Stimulated activated CD8-positive, alpha-beta memory T cell treated with anti-CD3 and anti-CD28 coated beads, Interleukin-12 subunit alpha, Interleukin-12 subunit beta, amount 100 ng/mL, for 4 hours (primary cell): ENCODE measurements around the gene SLC7A5.
"Not testable (repeated sequence)": the region's sequence is repeated elsewhere in the genome, so short reads cannot be mapped to it uniquely, and the experiment has no call there.

Experiments used
- DNase-seq: peaks from one replicate; pipeline ENCODE4 v3.0.0-alpha.2; 2020; ENCODE audit warnings: low read depth

The SLC7A5 gene

DNA sequence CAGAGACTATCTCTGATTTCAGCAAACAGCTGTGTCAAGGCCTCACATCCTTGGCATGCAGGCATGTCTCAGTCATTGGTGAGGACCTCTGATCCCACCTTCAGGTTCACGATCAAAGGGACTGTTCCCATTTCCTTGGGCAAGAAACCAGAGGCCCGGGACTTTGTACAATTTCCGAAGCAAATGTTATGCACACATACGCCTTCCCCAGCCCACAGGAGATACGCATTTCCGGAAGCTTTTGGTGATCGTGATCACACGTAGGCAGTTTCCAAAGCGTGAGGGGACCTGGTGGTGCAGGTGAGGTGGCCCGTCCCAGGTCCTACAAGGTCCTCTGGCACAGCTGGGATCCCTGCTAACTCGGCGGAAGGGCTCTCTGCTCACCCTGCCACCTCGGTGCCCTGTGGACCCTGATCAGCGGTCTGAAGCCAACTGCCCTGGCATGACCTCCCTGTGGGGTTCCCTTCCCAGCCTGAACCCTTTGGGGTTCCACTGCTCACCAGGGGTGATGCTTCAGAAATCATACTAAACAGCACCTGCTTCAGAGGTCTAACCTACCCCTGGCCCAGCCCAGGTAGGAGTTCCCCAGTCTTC, 74.7 kb downstream of the SLC7A5 start:
- DNase-seq: no peak

DNA sequence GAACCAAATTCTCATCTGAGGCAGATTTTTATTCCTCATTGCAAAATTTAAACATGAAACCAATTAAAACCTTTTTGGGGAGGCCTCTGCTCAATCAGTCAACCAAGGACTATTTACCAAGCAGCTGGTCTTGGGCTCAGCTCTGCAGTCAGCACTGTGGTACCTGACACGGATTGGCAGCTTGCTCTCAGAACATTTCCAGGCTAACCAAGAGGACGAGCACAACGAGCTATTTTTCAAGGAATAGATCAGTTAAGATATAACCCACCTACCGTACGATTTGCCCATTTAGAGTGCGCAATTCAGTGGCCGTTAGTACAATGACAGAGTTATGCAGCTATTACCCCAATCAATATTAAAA, 77.1 kb downstream of the SLC7A5 start:
- no peak for DNase-seq

DNA sequence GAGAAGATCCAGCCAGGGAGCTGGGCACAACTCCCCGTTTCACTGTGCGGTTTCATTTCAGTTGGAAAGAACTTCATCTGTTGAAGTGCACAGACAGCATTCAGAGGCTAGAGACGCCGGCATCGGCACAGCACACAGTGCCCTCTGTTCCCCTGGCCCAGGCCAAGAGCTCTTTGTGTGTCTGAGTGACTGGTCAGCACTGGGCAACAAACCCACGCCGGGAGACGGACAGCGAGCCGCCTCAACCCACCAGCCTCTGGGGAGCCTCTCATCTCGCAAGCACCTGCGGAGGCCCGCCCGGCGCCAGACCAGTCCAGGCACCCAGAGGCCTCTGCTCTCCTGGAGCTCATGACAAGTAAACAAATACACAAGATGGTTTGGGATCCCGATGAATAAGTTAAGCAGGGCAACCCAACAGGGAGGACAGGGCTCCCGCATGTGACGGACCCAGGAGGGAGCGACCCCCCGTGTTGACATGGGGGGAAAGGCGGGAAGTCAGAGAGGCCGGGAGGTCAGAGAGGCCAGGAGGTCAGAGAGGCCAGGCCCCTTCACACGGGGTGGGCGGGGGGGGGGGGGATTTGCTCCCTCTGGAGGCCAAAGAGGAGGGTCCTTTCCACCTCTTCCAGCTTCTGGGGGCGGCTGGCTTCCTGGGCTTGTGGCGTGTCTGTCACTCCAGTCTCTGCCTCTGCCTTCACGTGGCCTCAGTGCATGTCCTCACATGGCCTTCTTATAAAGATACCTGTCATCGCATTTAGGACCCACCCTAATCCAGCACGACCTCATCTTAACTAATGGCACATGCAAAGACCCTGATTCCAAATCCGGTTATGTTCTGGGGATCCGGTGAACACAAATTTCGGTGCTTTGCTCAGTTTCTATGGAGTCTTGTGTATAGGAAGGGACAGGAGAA, 77.8 kb downstream of the SLC7A5 start:
- no peak for DNase-seq

DNA sequence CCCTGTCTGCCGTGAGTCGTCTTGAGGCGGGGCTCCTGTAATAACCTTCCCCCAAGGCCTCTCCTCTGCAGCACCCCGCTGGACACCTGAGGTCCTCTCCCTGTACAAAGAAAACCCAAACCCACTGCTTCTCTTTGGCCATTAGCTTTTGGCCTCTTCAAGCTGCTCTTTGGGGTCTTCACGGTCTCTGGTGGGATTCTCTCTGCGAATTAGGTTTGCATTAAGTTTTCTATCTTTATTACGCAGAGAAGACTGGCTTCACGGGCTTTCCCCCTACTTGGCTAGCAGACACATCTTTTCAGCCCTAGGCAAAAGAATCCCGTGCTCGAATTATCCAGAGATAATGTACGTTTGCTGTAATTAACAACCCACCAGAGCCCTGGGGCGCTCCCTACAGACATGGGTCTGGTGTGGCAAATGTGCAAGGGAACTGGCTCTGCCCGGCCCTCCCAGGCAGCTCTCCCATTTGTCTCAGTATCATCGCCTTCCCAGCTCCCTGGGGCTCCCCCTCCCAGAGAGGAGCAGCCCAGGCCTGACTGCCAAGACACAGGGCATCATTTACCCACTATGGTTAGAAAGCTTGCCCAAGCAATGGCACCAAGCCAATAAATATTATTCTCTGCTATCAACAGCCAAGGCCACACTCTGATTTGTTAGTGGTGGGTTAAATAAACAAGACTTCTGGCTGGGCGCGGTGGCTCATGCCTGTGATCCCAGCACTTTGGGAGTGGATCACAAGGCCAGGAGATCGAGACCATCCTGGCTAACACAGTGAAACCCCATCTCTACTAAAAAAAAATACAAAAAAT, 78.8 kb downstream of the SLC7A5 start:
- no peak for DNase-seq

DNA sequence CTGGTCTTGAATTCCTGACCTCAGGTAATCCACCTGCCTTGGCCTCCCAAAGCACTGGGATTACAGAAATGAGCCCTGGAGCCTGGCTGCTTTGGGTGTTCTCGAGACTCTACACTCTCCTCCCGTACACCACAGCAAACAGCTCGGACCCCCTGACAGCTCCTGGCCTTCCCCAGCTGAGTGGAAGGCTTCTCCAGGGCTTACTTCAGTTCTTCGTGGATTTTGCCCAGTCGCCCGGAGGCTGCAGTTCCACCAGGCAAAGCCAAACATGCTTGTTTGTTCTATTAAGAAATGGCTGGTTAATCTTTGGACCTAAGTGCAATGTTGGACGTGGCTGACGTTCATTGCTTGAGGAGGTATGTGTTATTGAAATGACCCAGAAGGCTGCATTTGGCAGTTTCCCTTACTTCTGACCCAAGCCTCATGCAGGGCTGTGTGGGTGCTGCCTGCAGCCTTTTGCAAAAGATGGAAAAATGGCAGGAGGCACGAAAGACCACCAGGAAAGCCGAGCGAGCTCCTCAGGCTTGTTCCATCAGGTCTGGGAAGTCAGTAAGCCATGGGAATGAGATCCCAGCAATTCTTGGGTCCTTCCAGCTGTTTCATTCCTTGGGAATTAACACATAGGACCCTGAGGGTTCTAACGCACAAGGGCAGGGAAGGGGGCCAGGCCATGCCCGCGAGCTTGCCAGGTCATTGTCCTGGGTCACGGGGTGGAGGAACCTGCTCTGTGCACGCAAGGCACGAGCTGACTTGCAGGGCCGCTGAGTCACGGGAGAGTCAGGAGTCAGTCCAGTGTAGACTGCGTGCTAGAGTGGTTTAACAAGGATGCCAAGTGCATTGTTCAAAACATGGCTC, 79.6 kb downstream of the SLC7A5 start:
- no peak for DNase-seq

DNA sequence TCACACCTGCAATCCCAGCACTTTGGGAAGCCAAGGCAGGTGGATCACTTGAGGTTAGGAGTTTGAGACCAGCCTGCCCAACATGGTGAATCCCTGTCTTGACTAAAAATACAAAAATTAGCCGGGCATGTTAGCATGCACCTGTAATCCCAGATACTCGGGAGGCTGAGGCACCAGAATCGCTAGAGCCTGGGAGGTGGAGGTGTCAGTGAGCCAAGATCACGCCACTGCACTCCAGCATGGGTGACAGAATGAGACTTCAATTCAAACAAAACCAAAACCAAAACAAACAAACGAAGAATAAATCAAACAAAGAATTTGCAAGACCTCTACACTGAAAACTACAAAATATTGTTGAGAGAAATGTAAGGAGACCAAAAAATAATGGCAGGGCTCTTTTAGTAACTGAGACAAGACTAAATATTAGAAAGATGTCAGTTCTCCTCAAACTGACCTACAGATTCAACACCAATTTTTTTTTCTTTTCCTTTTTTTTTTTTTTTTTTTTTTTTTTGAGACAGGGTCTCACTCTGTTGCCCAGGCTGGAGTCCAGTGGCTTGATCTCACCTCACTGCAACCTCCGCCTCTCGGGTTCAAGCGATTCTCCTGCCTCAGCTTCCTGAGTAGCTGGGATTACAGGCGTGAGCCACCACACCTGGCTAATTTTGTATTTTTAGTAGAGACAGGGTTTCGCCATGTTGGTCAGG, 80.4 kb downstream of the SLC7A5 start:
- not testable (repeated sequence) for DNase-seq

DNA sequence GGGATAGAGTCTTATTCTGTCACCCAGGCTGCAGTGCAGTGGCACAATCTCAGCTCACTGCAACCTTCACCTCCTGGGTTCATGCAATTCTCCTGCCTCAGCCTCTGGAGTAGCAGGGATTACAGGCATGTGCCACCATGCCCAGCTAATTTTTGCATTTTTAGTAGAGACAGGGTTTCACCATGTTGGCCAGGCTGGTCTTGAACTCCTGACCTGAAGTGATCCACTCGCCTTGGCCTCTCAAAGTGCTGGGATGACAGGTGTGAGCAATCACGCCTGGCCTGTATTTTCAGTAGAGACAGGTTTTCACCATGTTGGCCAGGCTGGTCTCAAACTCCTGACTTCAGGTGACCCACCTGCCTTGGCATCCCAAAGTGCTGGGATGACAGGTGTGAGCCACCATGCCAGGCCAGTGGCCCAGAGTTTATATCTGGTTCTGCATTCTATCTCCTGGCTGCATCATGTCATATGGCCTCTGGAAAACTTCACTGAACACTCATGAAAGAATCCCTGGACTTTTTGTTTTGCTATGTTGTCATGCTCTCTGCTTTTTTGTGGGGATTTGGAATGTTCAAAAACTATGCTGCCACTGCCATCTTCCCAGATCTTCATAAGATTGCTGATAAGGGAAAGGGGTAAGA, 81.7 kb downstream of the SLC7A5 start:
- not testable (repeated sequence) for DNase-seq

DNA sequence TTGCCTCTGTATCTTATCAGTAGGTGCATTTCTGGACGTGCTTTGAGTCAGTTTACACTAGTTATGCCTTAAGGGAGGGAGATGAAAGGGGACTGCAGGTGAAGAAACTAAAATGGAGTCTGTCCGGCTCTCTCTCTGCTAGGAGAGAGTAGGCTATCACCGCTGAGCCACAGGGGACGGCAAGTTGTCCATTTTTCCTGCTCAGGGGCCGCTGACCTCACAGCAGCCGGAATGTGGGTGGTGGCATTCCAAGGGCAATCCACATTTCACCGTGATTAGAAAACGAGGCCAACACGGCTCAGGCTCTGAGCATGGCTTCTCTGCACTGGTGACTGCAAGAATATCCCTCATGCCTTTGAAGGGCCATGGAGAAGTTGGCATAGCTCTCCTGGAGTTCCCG, 84.5 kb downstream of the SLC7A5 start:
- DNase-seq: no peak

DNA sequence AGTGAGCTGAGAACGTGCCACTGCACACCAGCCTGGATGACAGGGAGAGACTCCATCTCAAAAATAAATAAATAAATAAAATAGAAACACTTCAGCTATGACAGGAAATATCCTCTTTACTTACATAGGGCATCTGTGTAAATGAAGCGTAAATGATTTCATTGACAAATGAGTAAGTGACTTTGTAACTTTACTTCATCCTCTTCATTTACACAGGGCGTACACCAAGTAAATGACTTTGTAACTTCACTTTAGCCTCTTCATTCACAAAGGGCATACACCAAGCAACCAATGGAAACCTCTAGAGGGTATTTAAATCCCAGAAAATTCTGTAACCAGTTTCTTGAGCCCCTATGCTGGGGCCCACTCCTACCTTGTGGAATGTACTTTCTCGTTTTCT, 87.3 kb downstream of the SLC7A5 start:
- no peak for DNase-seq

DNA sequence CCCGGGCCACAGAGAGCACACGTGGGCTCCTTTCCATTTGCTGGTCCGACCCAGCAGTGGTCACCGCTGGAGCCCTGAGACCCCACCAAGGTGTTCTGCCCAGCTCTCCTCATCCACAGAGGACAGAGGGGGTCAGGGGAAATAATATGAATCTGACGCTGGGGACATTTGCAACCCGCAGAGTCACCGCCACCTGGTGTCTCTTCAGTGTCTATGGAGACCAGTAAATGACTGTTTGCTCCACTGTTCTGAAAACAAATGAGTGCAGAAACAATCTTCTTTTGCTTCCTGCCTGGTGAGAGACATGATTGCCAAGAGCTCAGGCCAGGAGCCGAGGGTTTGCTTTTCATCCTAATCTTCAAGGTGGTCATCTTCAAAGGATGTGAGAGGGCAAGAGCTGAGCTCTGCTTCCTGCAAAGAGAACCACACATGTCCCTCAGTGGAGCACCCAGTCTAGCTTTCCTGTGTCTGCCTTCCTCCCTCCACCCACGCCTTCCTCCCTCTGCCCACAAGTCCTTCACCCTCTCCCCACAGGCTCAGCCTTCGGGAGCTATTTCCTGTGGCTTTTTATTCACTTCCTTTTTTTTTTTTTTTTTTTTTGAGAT, 88.8 kb downstream of the SLC7A5 start:
- DNase-seq: no peak
